GM19099 (cell line): ENCODE measurements around the gene TMEM151A.

Source experiments
- POLR2A ChIP-seq: IDR thresholded peaks from 3 replicates; pipeline ENCODE4 v1.6.1; 2011; ENCODE audit warnings: low read depth; ENCODE audit not compliant: insufficient read length; ENCODE audit errors: extremely low read depth

Gene TMEM151A

GRCh38 chr11:66291706-66292542, at the start of gene TMEM151A:
TSS of gene TMEM151A (plus strand) at chr11:66291894. CDS start at chr11:66292014, 120 bp downstream.
- TF ChIP-seq POLR2A: no peak

- no peak for TF ChIP-seq POLR2A
These were observed 49.5 kb upstream of the TMEM151A start for GRCh38 chr11:66242095-66242765.

- TF ChIP-seq POLR2A: no peak
These were observed 47.7 kb upstream of the TMEM151A start for GRCh38 chr11:66243782-66244535.

GRCh38 chr11:66247295-66247694, 44.4 kb upstream of the TMEM151A start:
- no peak for TF ChIP-seq POLR2A

DNA sequence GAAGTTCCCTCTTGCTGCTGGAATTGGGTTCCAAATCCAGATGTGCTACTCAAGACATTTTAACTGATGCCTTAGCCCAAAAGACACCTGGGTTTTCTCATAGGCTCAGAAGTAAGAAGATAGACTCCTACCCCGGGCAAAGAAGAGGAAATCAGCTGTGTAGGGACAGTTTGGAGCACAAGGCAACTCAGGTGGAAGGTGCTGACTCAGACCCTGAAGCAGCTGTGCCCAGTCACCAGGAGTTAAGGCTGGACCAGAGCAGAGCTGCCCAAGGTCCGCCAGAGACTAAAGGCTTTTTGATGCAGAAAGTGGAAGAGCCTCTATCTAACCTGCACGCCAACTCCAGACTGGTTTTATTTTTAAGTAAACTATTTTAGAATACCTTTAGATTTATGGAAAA, 43.9 kb upstream of the TMEM151A start:
- TF ChIP-seq POLR2A: no peak

- no peak for TF ChIP-seq POLR2A
These were observed 42.8 kb upstream of the TMEM151A start for GRCh38 chr11:66248903-66249302.

GRCh38 chr11:66251809-66252208, 39.9 kb upstream of the TMEM151A start:
- TF ChIP-seq POLR2A: no peak

- no peak for TF ChIP-seq POLR2A
These were observed 33.2 kb upstream of the TMEM151A start for GRCh38 chr11:66258473-66258893.

DNA sequence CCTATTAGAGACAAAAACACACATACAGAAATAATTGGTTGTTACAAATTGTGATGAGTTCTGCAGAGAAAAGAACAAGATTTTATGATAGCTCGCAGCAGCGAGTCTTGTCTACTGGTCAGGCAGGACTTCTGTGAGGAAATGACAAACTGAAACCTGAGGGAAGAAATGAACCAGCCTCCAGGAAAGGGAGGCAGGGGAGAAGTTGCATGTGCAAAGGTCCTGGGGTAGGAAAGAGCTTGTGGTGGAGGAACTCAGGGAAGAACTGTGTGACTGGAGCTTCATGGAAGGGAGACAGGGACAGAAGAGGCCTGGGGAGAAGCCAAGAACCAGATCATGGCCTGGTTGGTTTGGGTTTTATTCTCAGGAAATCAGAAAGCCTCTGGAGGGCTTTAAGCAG, 32.5 kb upstream of the TMEM151A start:
- no peak for TF ChIP-seq POLR2A

- TF ChIP-seq POLR2A: no peak
These were observed 31.7 kb upstream of the TMEM151A start for GRCh38 chr11:66259956-66260355.

DNA sequence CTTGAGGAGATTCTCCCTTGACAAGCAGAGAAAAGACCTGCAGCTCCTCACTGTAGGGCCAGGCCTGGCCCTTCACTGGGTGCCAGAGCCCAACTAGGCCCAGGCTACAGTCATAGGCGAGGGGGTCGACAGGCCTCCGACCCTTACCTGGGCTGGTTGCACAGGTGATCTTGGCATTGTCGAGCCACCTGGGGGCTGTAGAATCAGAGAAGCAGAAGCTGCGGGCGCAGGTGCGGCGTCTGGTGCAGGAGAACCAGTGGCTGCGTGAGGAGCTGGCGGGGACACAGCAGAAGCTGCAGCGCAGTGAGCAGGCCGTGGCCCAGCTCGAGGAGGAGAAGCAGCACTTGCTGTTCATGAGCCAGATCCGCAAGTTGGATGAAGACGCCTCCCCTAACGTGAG, 30.1 kb upstream of the TMEM151A start:
- no peak for TF ChIP-seq POLR2A

- TF ChIP-seq POLR2A: no peak
These were observed 29.5 kb upstream of the TMEM151A start for GRCh38 chr11:66262191-66262590.

- no peak for TF ChIP-seq POLR2A
These were observed 29.0 kb upstream of the TMEM151A start for GRCh38 chr11:66262696-66263095.

- TF ChIP-seq POLR2A: no peak
These were observed 28.5 kb upstream of the TMEM151A start for GRCh38 chr11:66263231-66263630.

GRCh38 chr11:66263785-66264184, 27.9 kb upstream of the TMEM151A start:
- TF ChIP-seq POLR2A: no peak
